Stomach (tissue), 4 donors: ENCODE data around the gene STIM2.

Experiments
- EP300 ChIP-seq: sonication (generic); formaldehyde crosslinking; IDR thresholded peaks from one replicate; pipeline ENCODE4 v1.6.1; 2017; ENCODE audit warnings: antibody characterized with exemption
- POLR2A ChIP-seq, 4 donors: fragments of 450-650 bp; IDR thresholded peaks; one replicate each; pipeline ENCODE4 v1.6.1; 2016; ENCODE audit warnings: antibody characterized with exemption in 4 of 4, control low read depth in 2 of 4, mild to moderate bottlenecking in 1 of 4, moderate library complexity in 1 of 4
- POLR2AphosphoS5 ChIP-seq, 3 donors: sonication (generic); formaldehyde crosslinking; IDR thresholded peaks; one replicate each; pipeline ENCODE4 v1.6.1; 2016; ENCODE audit warnings: antibody characterized with exemption in 3 of 3
- TF ChIP-seq, protein P1 (sequence below), 7 experiments: fragments of 450-650 bp in 4 of 7; fragments of 200-600 bp in 3 of 7; sonication (generic) in 3 of 7; IDR thresholded peaks; one replicate each; pipeline ENCODE4 v1.5.1; 2016 to 2019; ENCODE audit warnings: antibody characterized with exemption in 7 of 7, control low read depth in 2 of 7, mild to moderate bottlenecking in 1 of 7

GRCh38 chr4:26905172-26905571, 44.5 kb downstream of the STIM2 start:
- TF ChIP-seq POLR2A (IDR thresholded peaks at IDR 0.05), result no peak
- TF ChIP-seq, protein P1, sequence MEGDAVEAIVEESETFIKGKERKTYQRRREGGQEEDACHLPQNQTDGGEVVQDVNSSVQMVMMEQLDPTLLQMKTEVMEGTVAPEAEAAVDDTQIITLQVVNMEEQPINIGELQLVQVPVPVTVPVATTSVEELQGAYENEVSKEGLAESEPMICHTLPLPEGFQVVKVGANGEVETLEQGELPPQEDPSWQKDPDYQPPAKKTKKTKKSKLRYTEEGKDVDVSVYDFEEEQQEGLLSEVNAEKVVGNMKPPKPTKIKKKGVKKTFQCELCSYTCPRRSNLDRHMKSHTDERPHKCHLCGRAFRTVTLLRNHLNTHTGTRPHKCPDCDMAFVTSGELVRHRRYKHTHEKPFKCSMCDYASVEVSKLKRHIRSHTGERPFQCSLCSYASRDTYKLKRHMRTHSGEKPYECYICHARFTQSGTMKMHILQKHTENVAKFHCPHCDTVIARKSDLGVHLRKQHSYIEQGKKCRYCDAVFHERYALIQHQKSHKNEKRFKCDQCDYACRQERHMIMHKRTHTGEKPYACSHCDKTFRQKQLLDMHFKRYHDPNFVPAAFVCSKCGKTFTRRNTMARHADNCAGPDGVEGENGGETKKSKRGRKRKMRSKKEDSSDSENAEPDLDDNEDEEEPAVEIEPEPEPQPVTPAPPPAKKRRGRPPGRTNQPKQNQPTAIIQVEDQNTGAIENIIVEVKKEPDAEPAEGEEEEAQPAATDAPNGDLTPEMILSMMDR (IDR thresholded peaks at IDR 0.05), result no peak
- no peak for TF ChIP-seq POLR2AphosphoS5 (IDR thresholded peaks at IDR 0.05)
- TF ChIP-seq EP300, result no peak
